Heart right ventricle (tissue), 16 donors: ENCODE data around the gene GUCA1C. TPM values are rescaled to one million over a fixed set of nuclear protein-coding genes. Genes with fewer than 3 reads are reported as not detected.
A peak's percentile ranks its signal among the peaks of the same experiment; 100 is the strongest.

Source experiments
- ATAC-seq, 8 donors: fragments of 200-7000 bp; cut with Tn5 transposase; one replicate each; pipeline ENCODE4 v1.9.1; 2020; ENCODE audit warnings: mild to moderate bottlenecking in 8 of 8, moderate library complexity in 8 of 8, moderate number of reproducible peaks in 1 of 8
- DNase-seq, 2 donors: peaks; one replicate each; pipeline ENCODE4 v3.0.0-alpha.2; 2020
- H3K27ac ChIP-seq, 10 donors: fragments of 200-600 bp; sonication (generic) in 2 of 10; one replicate each; pipeline versions ENCODE4 v1.5.0 to v1.8.0; 2020 to 2022; ENCODE audit warnings: mild to moderate bottlenecking in 3 of 10
- H3K27me3 ChIP-seq, 7 donors: fragments of 200-600 bp; one replicate each; pipeline ENCODE4 v1.8.0; 2021 to 2022; ENCODE audit warnings: mild to moderate bottlenecking in 2 of 7
- H3K36me3 ChIP-seq, 9 donors: fragments of 200-600 bp; sonication (generic) in 1 of 9; one replicate each; pipeline versions ENCODE4 v1.5.0 to v1.8.0; 2020 to 2022; ENCODE audit warnings: mild to moderate bottlenecking in 2 of 9
- H3K4me1 ChIP-seq, 9 donors: fragments of 200-600 bp; sonication (generic) in 1 of 9; one replicate each; pipeline versions ENCODE4 v1.5.0 to v1.8.0; 2020 to 2022; ENCODE audit warnings: mild to moderate bottlenecking in 4 of 9
- H3K4me3 ChIP-seq, 10 donors: fragments of 200-600 bp; sonication (generic) in 2 of 10; one replicate each; pipeline versions ENCODE4 v1.5.0 to v1.8.0; 2020 to 2022; ENCODE audit warnings: mild to moderate bottlenecking in 7 of 10, moderate library complexity in 2 of 10
- H3K9me3 ChIP-seq, 11 donors: fragments of 200-600 bp in 10 of 11; sonication (generic) in 2 of 11; one replicate each; pipeline versions ENCODE4 v1.5.0 to v1.8.0; 2013 to 2022; ENCODE audit warnings: mild to moderate bottlenecking in 2 of 11, control low read depth in 1 of 11, moderate library complexity in 1 of 11
- CTCF ChIP-seq, 9 donors: fragments of 200-600 bp; sonication (generic) in 2 of 9; IDR thresholded peaks; one replicate each; pipeline versions ENCODE4 v1.5.0 to v1.8.0; 2021 to 2022; ENCODE audit warnings: antibody characterized with exemption in 9 of 9, mild to moderate bottlenecking in 5 of 9, moderate library complexity in 1 of 9
- WGBS, 2 donors: extraction: QIAGEN DNeasy Blood & Tissue Kit; methylation state at CpG; one replicate each; pipeline ENCODE4 v1.1.7; 2013; ENCODE audit warnings: inconsistent platforms in 1 of 2; 5-methylcytosine and 5-hydroxymethylcytosine counted together
- intact Hi-C, 10 donors: fragments of 100-400 bp; cut with DNase I; formaldehyde crosslinking; loops; one replicate each; pipeline versions ENCODE4 v1.11.1 to v1.14.2; 2022
- polyA plus RNA-seq, 2 donors: library from polyadenylated mRNA; stranded (reverse); fragments of 200-250 nt; gene quantifications; one replicate each; pipeline ENCODE4 v1.2.3, GENCODE V29; 2013
- total RNA-seq, 10 donors: library from RNA; stranded (reverse); fragmentation: NEBNext Ultra II Directional in 3 of 10; extraction: Animal tissue kit (Norgen Biotek cat#: 25700) in 3 of 10; gene quantifications; one replicate each; pipeline versions ENCODE4 v1.2.1 to v1.2.4, GENCODE V29; 2021 to 2023
- donor health status: Arrhythmogenic right ventricular cardiomyopathy.
- donor health status: ischemic (EF 13 %, LVEDD 7.1; RV severe dilation, severe dysfunction).
- donor health status: healthy with polysubstance abuse.
- donor health status: DM: no; HTN: yes; CAD: no.
- donor health status: DM: no; HTN: no; CAD: no.
- donor health status: ischemic (EF 25% LVEDD 6.9; RV normal size, moderate dysfunction).
- donor health status: ischemic (EF 25% LVEDD 5.7; RV mildly dilated, moderate dysfunction).
- donor health status: healthy.
- donor health status: DM: yes; HTN: yes; CAD: no.
- donor health status: Ischemic cardiomyopathy.
- donor health status: ischemic (EF 35%, LVEDD 5.7; RV mildly dilated, moderate dysfunction).
- donor health status: nonischemic (EF 11% LVEDD 7.7; RV severe dilation, severe dysfunction).
- donor health status: DM: yes; HTN: yes; CAD: no.
- donor health status: PGD.
- donor health status: ischemic (EF 29% LVEDD 5.4; RV normal size, mild dysfunction).
- donor health status: nonischemic (EF 23%, LVEDD 6.1; RV moderate dilation, normal function).

The GUCA1C gene
- total and polyA plus RNA-seq, 12 donors: 0.56 to 10.7 (median 4.6) TPM; not detected in 4

GRCh38 chr3:108931035-108931434 lies 22.6 kb downstream of the GUCA1C start:
- intact Hi-C loops: no loop called here
- Histone ChIP-seq H3K9me3 (peaks cover 0 to 21% (median 0%) of the 10 kb centered on the region in 11 donors), H3K4me1 (no peaks in the 10 kb centered on the region), H3K36me3 (no peaks in the 10 kb centered on the region), H3K4me3 (no peak overlapping the region), H3K27me3 (no peaks in the 10 kb centered on the region), H3K27ac (no peak overlapping the region)
- TF ChIP-seq CTCF (IDR thresholded peaks at IDR 0.05): no peak
- DNase-seq (no peak), ATAC-seq (no peak)

GRCh38 chr3:108918866-108919265 lies 34.8 kb downstream of the GUCA1C start:
- Histone ChIP-seq H3K36me3 (no peaks in the 10 kb centered on the region), H3K27me3 (no peaks in the 10 kb centered on the region), H3K4me1 (no peaks in the 10 kb centered on the region), H3K27ac (no peak overlapping the region), H3K4me3 (no peak overlapping the region), H3K9me3 (peaks cover 0 to 9% (median 0%) of the 10 kb centered on the region in 11 donors)
- no peak for DNase-seq
- TF ChIP-seq CTCF (IDR thresholded peaks at IDR 0.05): no peak
- intact Hi-C loops: loop anchor here in 6 of 10 donors (5.0 to 10.0 kb wide), 4 partner anchors 254 to 437 kb away; no protein-coding TSS in a partner anchor
- 83 to 85% methylated on average over 3 of the region's 3 CpGs for WGBS, 2 donors
- no peak for ATAC-seq

- WGBS, 2 donors: 18 to 23% methylated on average over 6 of the region's 6 CpGs
- Histone ChIP-seq H3K4me3 (no peak overlapping the region), H3K27me3 (no peaks in the 10 kb centered on the region), H3K27ac (no peak overlapping the region), H3K36me3 (no peaks in the 10 kb centered on the region), H3K4me1 (no peaks in the 10 kb centered on the region), H3K9me3 (no peaks in the 10 kb centered on the region)
- peak in 3 of 8 donors; percentile 46 to 63 (median 55) for ATAC-seq
- peak; percentile 33 to 87 (median 73) for TF ChIP-seq CTCF (IDR thresholded peaks at IDR 0.05)
- intact Hi-C loops: loop anchor here in 8 of 10 donors (2.0 to 10.0 kb wide), 5 partner anchors 250 to 433 kb away; no protein-coding TSS in a partner anchor
- peak in 1 of 2 donors; percentile 15 for DNase-seq
Observed at GRCh38 chr3:108914774-108915641, 38.7 kb downstream of the GUCA1C start.

GRCh38 chr3:108909799-108910198 lies 43.9 kb downstream of the GUCA1C start:
- no peak overlapping the region for H3K4me3 ChIP-seq
- intact Hi-C loops: loop anchor here in 4 of 10 donors (5.0 to 10.0 kb wide), 3 partner anchors 245 to 502 kb away; no protein-coding TSS in a partner anchor
- DNase-seq: no peak
- no peaks in the 10 kb centered on the region for H3K27me3 ChIP-seq
- H3K36me3 ChIP-seq: no peaks in the 10 kb centered on the region
- 93 to 95% methylated on average over 5 of the region's 5 CpGs for whole genome bisulfite sequencing, 2 donors
- H3K9me3 ChIP-seq: no peaks in the 10 kb centered on the region
- no peaks in the 10 kb centered on the region for H3K4me1 ChIP-seq
- ATAC-seq: no peak
- TF ChIP-seq CTCF (IDR thresholded peaks at IDR 0.05): no peak
- H3K27ac ChIP-seq: no peak overlapping the region
